Measurements from ENCODE around the gene GRM5.

GRM5 gene

GRCh38 chr11:88739524-88739923 lies 326.3 kb downstream of the GRM5 start:
- in situ Hi-C loops (cut with MboI; ENCODE audit: low sequenced_read_pairs), result no loop called here

- in situ Hi-C loops (cut with MboI; ENCODE audit: low sequenced_read_pairs), result no loop called here
Observed at GRCh38 chr11:88709567-88709966, 356.2 kb downstream of the GRM5 start.

GRCh38 chr11:88704485-88704884 lies 361.3 kb downstream of the GRM5 start:
- in situ Hi-C loops (cut with MboI; ENCODE audit: low sequenced_read_pairs), result no loop called here

DNA sequence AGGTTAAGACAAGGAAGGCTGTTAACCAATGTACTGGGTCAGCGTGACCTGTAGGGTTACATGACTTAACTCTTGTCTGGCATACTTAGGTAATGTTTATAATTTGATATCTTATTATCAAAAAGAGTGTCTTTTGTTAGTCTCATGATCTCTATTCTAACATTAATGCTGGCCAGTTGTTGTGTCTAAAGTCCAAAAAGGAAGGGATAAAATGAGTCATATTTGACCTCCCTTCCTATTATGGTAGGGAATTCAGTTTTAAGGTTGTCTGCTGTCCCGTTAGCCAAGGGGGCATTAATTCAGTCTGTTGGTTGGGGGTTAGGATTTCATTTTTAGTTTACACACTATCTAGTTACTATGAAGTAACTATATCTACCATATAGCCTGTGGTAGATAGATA lies 364.0 kb downstream of the GRM5 start:
- in situ Hi-C loops (cut with MboI; ENCODE audit: low sequenced_read_pairs), result no loop called here

DNA sequence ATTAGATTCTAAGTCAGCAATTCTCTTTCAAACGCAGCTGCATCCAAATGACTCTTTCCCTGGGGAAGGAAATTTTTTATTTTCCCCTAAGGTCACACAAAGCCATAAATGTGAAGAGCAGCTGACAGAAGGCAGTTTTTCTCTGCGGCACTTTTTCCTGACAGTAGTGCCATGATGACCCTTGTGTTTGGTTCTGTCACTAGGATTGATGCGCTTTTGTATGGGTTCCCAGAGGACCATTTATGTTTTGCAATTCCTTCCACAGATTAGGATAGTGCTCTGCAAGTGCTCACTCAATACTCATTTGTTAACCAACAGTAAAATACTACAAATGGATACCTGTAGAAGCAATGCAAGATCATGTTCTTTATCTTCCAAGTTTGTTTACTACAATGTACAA lies 368.6 kb downstream of the GRM5 start:
- in situ Hi-C loops (cut with MboI; ENCODE audit: low sequenced_read_pairs), result no loop called here

DNA sequence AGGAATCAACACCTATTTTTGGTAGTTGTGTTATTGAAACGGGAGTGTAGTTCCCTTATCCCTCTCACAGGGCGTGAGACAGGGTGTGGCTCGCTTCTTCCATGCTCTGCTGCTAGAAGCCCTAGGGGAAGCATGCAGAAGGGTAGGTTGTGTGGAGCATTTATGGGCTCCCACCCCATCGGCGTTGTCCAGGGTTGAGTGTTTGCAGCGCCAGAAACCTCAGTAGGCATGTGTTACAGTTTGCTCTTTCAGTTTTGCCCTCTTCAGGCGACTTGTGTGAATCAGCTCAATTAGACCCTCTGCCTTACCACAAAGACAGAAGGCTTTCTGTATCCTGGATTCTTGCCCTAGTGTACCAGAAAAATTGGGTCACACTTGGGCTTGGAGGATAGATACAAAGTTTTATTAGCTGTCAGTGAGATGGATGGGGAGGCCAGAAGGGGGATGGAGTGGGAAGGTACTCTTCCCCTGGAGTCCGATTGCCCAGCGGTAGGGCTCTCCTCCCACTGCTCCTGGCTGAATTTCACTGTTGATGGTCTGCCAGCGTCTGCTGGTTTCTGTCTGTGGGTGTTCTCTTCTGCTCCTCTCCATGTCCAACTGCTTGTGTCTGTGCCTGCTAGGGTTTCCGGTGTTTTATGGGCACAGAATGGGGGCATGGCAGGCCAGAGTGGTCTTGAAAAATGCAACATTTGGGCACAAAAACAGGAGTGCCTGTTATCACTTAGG lies 369.9 kb downstream of the GRM5 start:
- in situ Hi-C loops (cut with MboI; ENCODE audit: low sequenced_read_pairs), result no loop called here

GRCh38 chr11:88692306-88693086 lies 373.3 kb downstream of the GRM5 start:
- in situ Hi-C loops (cut with MboI; ENCODE audit: low sequenced_read_pairs), result no loop called here

GRCh38 chr11:88689548-88690240 lies 376.1 kb downstream of the GRM5 start:
- in situ Hi-C loops (cut with MboI; ENCODE audit: low sequenced_read_pairs), result no loop called here

DNA sequence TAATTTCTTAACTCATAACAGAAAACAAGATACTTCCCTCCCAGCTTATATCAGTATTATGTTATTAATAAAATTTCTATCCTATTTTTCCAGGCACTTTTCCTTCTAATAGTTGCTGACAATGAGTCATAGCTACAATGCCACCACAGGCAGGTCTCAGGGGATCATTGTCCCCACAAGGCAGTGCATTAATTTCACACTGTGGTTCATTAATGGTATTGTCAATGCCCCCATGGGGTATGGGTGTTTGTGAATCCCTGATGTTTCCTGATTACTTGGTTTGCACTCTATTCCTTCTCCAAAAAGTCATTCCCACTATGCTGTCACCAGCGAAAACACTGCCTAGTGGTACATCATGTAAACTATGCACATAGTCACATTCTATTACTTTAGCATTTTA lies 382.8 kb downstream of the GRM5 start:
- in situ Hi-C loops (cut with MboI; ENCODE audit: low sequenced_read_pairs), result no loop called here

GRCh38 chr11:88680806-88681205 lies 385.0 kb downstream of the GRM5 start:
- in situ Hi-C loops (cut with MboI; ENCODE audit: low sequenced_read_pairs), result no loop called here

GRCh38 chr11:88666364-88666763 lies 399.4 kb downstream of the GRM5 start:
- in situ Hi-C loops (cut with MboI; ENCODE audit: low sequenced_read_pairs), result no loop called here

GRCh38 chr11:88657076-88657738 lies 408.6 kb downstream of the GRM5 start:
- in situ Hi-C loops (cut with MboI; ENCODE audit: low sequenced_read_pairs), result no loop called here

DNA sequence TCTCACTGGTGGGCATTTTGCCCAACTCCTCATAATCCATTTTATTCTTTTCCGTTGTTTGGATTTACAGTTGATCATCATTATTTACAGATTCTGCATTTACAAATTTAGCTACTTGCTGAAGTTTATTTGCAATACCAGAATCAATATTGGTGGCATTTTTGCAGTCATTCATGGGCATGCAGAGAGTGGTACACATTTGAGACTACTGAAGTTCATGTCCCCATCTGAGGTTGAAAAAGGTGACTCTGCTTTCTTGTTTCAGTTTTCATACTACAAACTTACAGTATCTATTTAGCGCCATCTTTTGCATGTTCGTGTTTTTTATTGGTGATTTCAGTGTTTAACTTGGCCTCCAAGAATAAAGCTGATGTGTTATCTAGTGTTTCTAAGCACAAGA lies 409.5 kb downstream of the GRM5 start:
- in situ Hi-C loops (cut with MboI; ENCODE audit: low sequenced_read_pairs), result no loop called here

DNA sequence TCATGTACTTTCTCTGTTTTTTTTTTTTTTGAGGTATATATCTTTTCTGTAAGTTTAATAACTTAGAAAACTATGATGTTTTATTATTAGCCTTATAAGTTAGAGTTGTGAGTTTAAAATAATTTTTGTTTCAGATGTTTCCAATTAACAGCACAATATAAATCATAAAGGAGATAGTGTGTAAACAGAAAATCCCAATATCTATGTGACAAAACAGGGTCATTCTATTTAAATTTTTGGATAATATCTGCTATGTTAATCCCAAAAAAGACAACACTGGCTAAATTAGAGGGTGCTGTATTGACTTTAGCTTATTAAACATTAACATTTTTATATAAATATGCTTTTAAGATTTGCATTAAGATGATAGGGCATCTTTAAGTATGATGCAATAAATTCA lies 410.1 kb downstream of the GRM5 start:
- in situ Hi-C loops (cut with MboI; ENCODE audit: low sequenced_read_pairs), result no loop called here

DNA sequence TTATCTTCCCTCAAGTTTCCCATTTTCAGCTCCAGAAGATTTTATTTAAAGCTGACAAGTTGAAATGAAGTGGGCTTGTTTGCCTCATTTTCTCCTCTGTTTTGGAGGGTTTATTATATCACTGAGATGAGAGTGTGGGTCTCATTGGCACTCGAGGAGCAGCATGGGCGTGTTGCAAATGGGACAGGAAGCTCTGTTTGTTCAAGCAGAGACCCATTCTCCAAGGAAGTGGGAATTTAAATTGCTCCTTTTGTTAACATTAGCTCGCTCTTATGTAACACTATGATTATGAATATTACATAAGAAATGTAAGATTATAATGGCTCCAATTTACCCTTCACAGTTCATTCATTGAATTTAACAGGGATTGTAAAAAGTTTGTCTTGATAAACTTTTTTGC lies 410.6 kb downstream of the GRM5 start:
- in situ Hi-C loops (cut with MboI; ENCODE audit: low sequenced_read_pairs), result no loop called here

DNA sequence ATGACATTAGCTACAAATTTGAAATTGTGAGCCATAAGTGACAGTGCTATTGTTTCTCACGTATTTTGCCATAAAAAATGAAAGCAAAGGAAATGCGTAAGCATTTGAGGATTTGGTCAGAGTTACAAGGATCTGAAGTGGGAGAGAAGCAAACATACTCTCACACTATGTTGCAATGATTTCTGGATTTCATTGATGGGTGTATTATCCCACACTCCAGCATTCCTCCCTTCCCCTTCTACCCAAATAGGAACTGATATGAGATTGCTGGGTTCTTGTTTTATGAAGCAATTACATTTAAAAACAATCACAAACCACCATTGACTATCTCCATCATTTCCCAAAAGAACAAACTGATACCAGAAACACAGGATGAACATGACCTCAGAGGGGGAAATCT lies 414.2 kb downstream of the GRM5 start:
- in situ Hi-C loops (cut with MboI; ENCODE audit: low sequenced_read_pairs), result no loop called here

- in situ Hi-C loops (cut with MboI; ENCODE audit: low sequenced_read_pairs), result no loop called here
Observed at GRCh38 chr11:88644724-88645123, 421.1 kb downstream of the GRM5 start.

DNA sequence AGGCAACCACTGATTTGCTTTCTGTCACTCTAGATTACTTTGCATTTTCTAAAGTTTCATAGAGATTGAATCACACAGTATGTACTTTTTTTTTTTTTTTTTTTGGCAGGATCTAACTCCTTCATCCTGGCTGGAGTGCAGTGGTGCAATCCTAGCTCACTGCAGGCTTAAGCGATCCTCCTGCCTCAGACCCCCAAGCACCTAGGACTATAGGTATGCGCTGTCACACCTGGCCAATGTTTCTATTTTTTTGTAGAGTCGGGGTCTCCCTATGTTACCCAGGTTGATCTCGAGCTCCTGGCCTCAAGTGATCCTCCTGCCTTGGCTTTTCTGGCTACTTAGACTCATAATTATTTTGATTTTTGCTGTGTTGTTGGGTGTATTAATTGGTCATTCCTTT lies 433.6 kb downstream of the GRM5 start:
- in situ Hi-C loops (cut with MboI; ENCODE audit: low sequenced_read_pairs), result no loop called here

DNA sequence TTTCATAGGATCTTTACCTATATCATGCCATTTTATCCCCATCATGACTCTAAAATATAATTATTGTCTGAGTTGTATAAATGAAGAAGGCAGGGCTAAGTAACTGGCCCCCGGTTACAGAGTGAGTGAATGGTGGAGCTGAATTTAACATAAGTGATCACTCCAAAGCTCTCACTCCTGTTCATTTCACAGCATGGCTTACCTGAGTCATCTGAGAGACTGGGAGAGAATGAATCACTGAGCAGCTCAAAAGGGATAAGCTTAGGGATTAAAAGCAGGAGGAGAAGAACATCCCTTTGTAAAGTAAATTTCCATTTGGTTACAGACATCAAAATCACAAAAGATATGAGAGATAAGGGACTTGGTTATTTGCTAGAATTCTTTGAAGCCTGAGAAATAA lies 434.3 kb downstream of the GRM5 start:
- in situ Hi-C loops (cut with MboI; ENCODE audit: low sequenced_read_pairs), result no loop called here

DNA sequence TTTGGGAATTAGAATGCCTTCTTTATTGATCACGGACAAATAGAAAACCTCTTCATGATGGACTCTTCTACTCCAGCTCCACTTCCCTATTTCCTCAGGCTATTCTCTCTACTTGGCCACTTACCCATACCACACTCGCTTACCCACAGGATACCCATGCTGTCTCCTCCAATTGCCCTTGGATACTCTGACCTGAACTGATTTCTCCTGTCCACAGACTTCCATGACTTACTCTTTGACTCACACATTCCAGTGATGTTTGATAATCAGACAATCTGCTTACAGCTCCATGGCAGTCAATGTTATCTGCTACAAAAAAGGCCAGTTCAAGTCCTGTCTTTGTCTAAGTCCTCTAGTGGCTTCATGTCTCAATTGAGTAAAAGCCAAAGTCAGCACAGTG lies 436.3 kb downstream of the GRM5 start:
- in situ Hi-C loops (cut with MboI; ENCODE audit: low sequenced_read_pairs), result no loop called here

DNA sequence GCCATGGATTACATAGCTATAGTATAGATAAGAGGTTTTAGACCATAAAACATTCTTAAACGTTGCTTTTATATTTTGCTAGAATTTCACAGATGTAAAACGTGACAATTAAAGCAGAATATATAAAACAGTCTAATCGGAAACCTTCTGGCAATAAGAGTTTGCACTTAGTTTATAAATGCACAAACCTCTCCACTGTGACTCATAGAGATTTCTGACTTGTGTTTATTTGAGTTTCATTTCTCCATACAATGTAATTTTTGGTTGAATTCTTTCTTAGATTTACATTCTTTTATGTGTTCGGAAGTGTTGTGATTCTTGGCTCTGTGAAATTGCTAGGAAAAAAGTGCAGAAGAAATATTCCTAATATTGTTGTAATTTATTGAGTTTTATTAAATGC lies 439.6 kb downstream of the GRM5 start:
- in situ Hi-C loops (cut with MboI; ENCODE audit: low sequenced_read_pairs), result no loop called here
